ENCODE results near the gene PPP2R5A.
"Not testable (repeated sequence)": the region's sequence is repeated elsewhere in the genome, so short reads cannot be mapped to it uniquely, and the experiment has no call there.

Gene PPP2R5A

GRCh38 chr1:212269306-212269705, 15.9 kb upstream of the PPP2R5A start:
- no peak for DNase-seq

GRCh38 chr1:212270564-212270963, 14.6 kb upstream of the PPP2R5A start:
- DNase-seq, result no peak

GRCh38 chr1:212271234-212271633, 14.0 kb upstream of the PPP2R5A start:
- DNase-seq, result no peak

- DNase-seq, result no peak
Measured at GRCh38 chr1:212271823-212272485, 13.3 kb upstream of the PPP2R5A start.

GRCh38 chr1:212281590-212281989, 3.6 kb upstream of the PPP2R5A start:
- no peak for DNase-seq

- DNase-seq, result no peak
Measured at GRCh38 chr1:212283741-212284140, 1.5 kb upstream of the PPP2R5A start.

GRCh38 chr1:212284332-212284743, 872 bp upstream of the PPP2R5A start:
- DNase-seq, result no peak

GRCh38 chr1:212285685-212286555, 710 bp downstream of the PPP2R5A start:
- DNase-seq, result peak; percentile 62

- peak; percentile 62 for DNase-seq
Measured at GRCh38 chr1:212286556-212287131, 1.4 kb downstream of the PPP2R5A start.

GRCh38 chr1:212287261-212287895, 2.2 kb downstream of the PPP2R5A start:
- DNase-seq, result no peak

- not testable (repeated sequence) for DNase-seq
Measured at GRCh38 chr1:212287995-212288394, 2.8 kb downstream of the PPP2R5A start.

- DNase-seq, result no peak
Measured at GRCh38 chr1:212288615-212289014, 3.4 kb downstream of the PPP2R5A start.

GRCh38 chr1:212289262-212290077, 4.3 kb downstream of the PPP2R5A start:
- no peak for DNase-seq

GRCh38 chr1:212290608-212291007, 5.4 kb downstream of the PPP2R5A start:
- no peak for DNase-seq

GRCh38 chr1:212291505-212292134, 6.4 kb downstream of the PPP2R5A start:
- DNase-seq, result peak; percentile 93

- no peak for DNase-seq
Measured at GRCh38 chr1:212292250-212293105, 7.3 kb downstream of the PPP2R5A start.

- DNase-seq, result no peak
Measured at GRCh38 chr1:212293579-212293978, 8.4 kb downstream of the PPP2R5A start.

GRCh38 chr1:212294983-212295382, 9.8 kb downstream of the PPP2R5A start:
- DNase-seq, result no peak

GRCh38 chr1:212295579-212295978, 10.4 kb downstream of the PPP2R5A start:
- DNase-seq, result no peak

GRCh38 chr1:212297338-212297737, 12.1 kb downstream of the PPP2R5A start:
- no peak for DNase-seq

GRCh38 chr1:212301580-212301979, 16.4 kb downstream of the PPP2R5A start:
- DNase-seq, result no peak

Measured in NCI-H1105 treated with DMSO at 0.1 percent for 48 hours (cell line).